Peyer's patch (tissue), 4 donors: Measurements from ENCODE around the gene SLC27A4. TPM values are rescaled to one million over a fixed set of nuclear protein-coding genes. Genes with fewer than 3 reads are reported as not detected.

Experiments
- DNase-seq, 3 donors: peaks; one replicate each; pipeline ENCODE4 v3.0.0-alpha.2; 2017 to 2019
- H3K27ac ChIP-seq, 4 donors: fragments of 200-600 bp; sonication (generic); one replicate each; pipeline ENCODE4 v1.5.1; 2016 to 2019
- H3K27me3 ChIP-seq, 2 donors: fragments of 200-600 bp; sonication (generic); one replicate each; pipeline ENCODE4 v1.5.1; 2019
- H3K36me3 ChIP-seq, 3 donors: fragments of 200-600 bp; sonication (generic); one replicate each; pipeline ENCODE4 v1.5.1; 2016 to 2019
- H3K4me1 ChIP-seq, 4 donors: fragments of 200-600 bp; sonication (generic); one replicate each; pipeline ENCODE4 v1.5.1; 2016 to 2019
- H3K4me3 ChIP-seq, 4 donors: fragments of 200-600 bp; sonication (generic); 1 replicate in 3 of 4; 2 replicates in 1 of 4; pipeline ENCODE4 v1.5.1; 2016 to 2019; ENCODE audit warnings: mild to moderate bottlenecking in 1 of 4
- H3K9me3 ChIP-seq, 4 donors: fragments of 200-600 bp; sonication (generic); one replicate each; pipeline ENCODE4 v1.5.1; 2016 to 2019; ENCODE audit warnings: mild to moderate bottlenecking in 1 of 4
- POLR2A ChIP-seq, 2 donors: fragments of 450-650 bp; IDR thresholded peaks; one replicate each; pipeline ENCODE4 v1.5.1; 2017; ENCODE audit warnings: antibody characterized with exemption in 2 of 2, mild to moderate bottlenecking in 2 of 2, moderate library complexity in 2 of 2
- total RNA-seq, 4 donors: library from RNA; depleted of rRNA; stranded (reverse); fragments of >200 nt; gene quantifications; one replicate each; pipeline ENCODE4 v1.1.0, GENCODE V29; 2016
- TF ChIP-seq, protein P1 (sequence below), 6 experiments: fragments of 450-650 bp in 4 of 6; fragments of 200-600 bp in 2 of 6; sonication (generic) in 1 of 6; IDR thresholded peaks; one replicate each; pipeline ENCODE4 v1.5.1; 2017 to 2019; ENCODE audit warnings: antibody characterized with exemption in 6 of 6, mild to moderate bottlenecking in 3 of 6, moderate library complexity in 1 of 6

The SLC27A4 gene
- total RNA-seq, 4 donors from 2014 or later: 28.1 to 312 (median 149) TPM

DNA sequence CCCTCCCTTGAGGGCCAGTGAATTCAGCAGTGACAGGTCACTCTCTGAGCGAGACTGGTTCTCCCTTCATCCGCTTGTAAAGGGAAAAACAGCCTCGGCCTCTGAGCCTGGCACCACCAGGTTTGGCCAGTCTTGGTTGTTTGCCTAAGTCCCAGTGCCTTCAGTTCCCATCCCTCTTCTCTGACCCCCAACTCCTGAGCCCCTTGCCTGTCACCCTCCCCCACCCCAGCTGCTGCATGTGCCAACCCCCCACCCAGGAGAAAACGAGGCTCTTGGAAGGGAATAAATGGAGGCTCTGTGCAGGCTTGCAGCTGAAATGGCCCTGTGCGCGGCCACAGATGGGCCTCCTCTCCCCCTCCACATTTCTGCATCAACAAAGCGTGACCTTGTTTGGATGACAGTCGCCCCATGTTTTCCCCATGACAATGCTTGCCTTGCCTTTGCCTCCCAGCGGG is 33.9 kb downstream of the SLC27A4 start:
- no peaks in the 10 kb centered on the region for H3K27me3 ChIP-seq
- peaks cover 0 to 27% (median 4%) of the 10 kb centered on the region in 4 donors for H3K4me1 ChIP-seq
- no peaks in the 10 kb centered on the region for H3K9me3 ChIP-seq
- H3K4me3 ChIP-seq: no peak overlapping the region
- DNase-seq: no peak
- H3K27ac ChIP-seq: no peak overlapping the region
- TF ChIP-seq POLR2A (IDR thresholded peaks at IDR 0.05): no peak
- peaks cover 0 to 16% (median 0%) of the 10 kb centered on the region in 3 donors for H3K36me3 ChIP-seq

DNA sequence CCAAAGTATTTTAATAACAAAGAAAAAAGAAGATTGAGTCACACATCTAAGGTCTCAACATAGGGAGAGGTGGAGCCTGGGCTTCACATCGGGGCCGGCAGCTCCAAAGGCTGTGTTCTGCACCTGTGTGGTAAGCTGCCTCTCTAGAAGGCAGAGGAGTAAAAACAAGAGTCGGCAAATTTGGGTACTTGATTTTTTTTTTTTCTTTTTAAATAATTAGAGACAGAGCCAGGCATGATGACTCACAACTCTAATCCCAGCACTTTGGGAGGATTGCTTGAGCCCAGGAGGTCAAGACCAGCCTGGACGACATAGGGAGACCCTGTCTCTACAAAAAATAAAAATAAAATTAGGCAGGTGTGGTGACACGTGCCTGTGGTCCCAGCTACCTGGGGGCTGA is 35.5 kb downstream of the SLC27A4 start:
- Histone ChIP-seq H3K36me3 (peaks cover 0 to 25% (median 0%) of the 10 kb centered on the region in 3 donors), H3K27me3 (no peaks in the 10 kb centered on the region), H3K27ac (no peak overlapping the region), H3K9me3 (no peaks in the 10 kb centered on the region), H3K4me1 (peaks cover 0 to 19% (median 4%) of the 10 kb centered on the region in 4 donors), H3K4me3 (no peak overlapping the region)
- no peak for TF ChIP-seq POLR2A (IDR thresholded peaks at IDR 0.05)
- TF ChIP-seq, protein P1, sequence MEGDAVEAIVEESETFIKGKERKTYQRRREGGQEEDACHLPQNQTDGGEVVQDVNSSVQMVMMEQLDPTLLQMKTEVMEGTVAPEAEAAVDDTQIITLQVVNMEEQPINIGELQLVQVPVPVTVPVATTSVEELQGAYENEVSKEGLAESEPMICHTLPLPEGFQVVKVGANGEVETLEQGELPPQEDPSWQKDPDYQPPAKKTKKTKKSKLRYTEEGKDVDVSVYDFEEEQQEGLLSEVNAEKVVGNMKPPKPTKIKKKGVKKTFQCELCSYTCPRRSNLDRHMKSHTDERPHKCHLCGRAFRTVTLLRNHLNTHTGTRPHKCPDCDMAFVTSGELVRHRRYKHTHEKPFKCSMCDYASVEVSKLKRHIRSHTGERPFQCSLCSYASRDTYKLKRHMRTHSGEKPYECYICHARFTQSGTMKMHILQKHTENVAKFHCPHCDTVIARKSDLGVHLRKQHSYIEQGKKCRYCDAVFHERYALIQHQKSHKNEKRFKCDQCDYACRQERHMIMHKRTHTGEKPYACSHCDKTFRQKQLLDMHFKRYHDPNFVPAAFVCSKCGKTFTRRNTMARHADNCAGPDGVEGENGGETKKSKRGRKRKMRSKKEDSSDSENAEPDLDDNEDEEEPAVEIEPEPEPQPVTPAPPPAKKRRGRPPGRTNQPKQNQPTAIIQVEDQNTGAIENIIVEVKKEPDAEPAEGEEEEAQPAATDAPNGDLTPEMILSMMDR (IDR thresholded peaks at IDR 0.05): no peak
- no peak for DNase-seq

DNA sequence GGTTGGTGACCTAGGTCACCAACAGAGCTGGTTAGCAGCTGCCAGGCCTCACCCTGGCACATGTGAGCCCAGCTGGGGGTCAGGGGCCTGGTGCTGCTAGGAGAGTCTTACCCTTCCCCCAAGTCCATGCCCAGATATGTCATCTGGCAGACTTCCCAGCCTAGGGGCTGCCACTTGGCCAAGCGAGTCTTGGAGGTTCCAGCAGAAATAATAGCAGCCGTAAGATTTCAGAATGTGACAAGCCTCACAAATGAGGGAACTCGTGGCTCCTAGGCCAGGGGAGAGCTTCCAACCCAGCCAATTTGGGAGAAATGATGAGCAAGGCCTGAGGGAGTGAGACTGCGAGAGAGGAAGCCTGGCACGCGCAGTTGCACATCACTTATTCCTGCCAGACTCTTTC is 41.9 kb downstream of the SLC27A4 start:
- Histone ChIP-seq H3K36me3 (peaks cover 0 to 67% (median 0%) of the 10 kb centered on the region in 3 donors), H3K27me3 (no peaks in the 10 kb centered on the region), H3K9me3 (no peaks in the 10 kb centered on the region), H3K27ac (no peak overlapping the region), H3K4me3 (no peak overlapping the region), H3K4me1 (no peaks in the 10 kb centered on the region)
- TF ChIP-seq, protein P1 (IDR thresholded peaks at IDR 0.05): no peak
- no peak for TF ChIP-seq POLR2A (IDR thresholded peaks at IDR 0.05)
- no peak for DNase-seq

DNA sequence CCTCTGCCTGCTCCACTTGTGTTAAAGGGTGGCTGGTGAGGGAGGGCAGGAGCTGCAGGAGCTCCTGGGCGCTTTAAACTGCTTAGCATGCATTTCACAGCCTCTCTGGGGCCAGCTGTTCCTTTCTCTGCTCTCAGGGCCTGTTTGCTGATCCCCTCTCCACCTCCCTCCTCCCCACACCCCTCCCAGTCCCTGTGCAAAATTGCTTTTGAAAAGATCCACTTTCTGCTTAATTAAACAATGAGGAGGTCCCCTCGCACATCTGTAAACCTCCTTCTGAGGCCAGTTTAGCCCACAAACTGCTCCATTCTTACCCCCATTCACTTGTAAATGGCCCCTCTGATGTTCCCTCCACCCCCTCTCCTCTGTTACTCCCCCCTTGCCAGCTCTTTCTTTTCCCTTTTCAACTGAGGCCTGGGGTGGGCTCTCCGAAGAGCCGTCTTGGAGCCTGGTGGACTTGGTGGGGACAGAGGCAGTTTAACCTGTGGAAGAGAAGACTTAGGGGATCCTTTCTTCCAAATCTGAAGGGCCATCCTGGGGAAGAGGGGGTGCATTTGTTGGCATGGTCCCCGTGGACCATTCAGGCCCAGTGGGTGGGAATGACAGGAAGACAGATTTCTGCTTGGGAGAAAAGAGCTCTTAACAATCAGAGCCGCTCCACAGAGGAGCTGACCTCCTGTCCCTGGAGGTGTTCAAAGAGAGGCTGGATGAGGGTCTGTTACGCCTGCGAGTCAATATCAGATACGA is 42.9 kb downstream of the SLC27A4 start:
- Histone ChIP-seq H3K4me1 (no peaks in the 10 kb centered on the region), H3K36me3 (peaks cover 0 to 70% (median 0%) of the 10 kb centered on the region in 3 donors), H3K9me3 (no peaks in the 10 kb centered on the region), H3K27me3 (no peaks in the 10 kb centered on the region), H3K27ac (no peak overlapping the region), H3K4me3 (no peak overlapping the region)
- no peak for DNase-seq
- TF ChIP-seq, protein P1 (IDR thresholded peaks at IDR 0.05): no peak
- no peak for TF ChIP-seq POLR2A (IDR thresholded peaks at IDR 0.05)

DNA sequence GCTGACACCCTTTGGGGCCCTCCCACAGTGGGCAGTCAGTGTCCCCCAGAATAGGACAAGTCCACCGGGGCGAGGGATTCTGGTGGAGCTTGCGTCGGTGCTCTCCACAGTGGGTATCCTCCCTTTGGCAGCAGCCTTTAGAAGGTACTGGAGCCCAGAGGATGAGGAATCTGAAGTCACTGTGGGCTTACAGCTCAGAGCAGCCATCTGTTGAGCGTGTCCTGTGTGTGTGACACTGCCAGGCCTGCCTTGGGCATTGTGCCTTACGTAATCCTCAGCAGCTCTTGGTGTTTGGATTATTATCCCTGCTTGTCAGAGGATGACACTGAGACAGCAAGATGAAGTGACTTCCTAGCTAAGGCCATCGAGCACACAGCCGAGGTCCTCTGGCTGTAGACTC is 43.5 kb downstream of the SLC27A4 start:
- TF ChIP-seq, protein P1 (IDR thresholded peaks at IDR 0.05): no peak
- TF ChIP-seq POLR2A (IDR thresholded peaks at IDR 0.05): no peak
- no peak for DNase-seq
- H3K27me3 ChIP-seq: no peaks in the 10 kb centered on the region
- H3K36me3 ChIP-seq: peaks cover 0 to 71% (median 0%) of the 10 kb centered on the region in 3 donors
- no peak overlapping the region for H3K4me3 ChIP-seq
- H3K27ac ChIP-seq: no peak overlapping the region
- H3K9me3 ChIP-seq: no peaks in the 10 kb centered on the region
- H3K4me1 ChIP-seq: no peaks in the 10 kb centered on the region

DNA sequence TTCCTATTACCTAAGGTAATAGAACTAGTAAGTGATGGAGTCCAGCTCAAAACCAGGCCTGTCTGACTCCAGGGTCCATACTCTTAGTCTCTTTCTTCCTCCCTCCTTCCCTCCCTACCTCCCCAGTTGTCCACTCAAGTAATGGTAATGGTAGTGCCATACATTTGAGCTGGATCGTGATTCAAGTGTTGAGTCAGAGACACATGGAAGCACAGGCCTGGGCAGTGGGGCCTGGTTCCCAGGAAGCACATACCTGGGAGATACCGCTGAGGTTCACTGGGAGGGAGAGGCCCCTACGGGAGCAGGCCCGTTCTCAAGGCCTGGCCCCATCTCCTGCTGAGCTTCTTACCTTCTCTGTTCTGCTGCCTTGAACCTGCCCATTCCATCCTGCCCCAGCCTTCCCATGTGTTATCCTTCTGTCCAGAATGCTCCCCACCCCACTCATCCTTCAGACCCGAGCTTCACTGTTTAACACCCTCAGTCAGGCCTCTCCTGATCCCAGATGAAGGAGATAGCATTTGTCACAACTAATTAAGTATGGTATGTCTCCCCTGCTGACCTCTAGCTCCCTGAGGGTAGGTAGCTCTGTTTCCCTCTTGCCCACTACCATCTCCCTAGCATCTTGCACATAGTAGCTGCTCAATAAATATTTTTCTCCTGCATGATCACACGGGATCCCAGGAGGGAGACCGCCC is 44.6 kb downstream of the SLC27A4 start:
- TF ChIP-seq, protein P1 (IDR thresholded peaks at IDR 0.05): no peak
- TF ChIP-seq POLR2A (IDR thresholded peaks at IDR 0.05): no peak
- no peak for DNase-seq
- Histone ChIP-seq H3K27ac (no peak overlapping the region), H3K27me3 (no peaks in the 10 kb centered on the region), H3K4me1 (no peaks in the 10 kb centered on the region), H3K36me3 (peaks cover 0 to 71% (median 0%) of the 10 kb centered on the region in 3 donors), H3K9me3 (no peaks in the 10 kb centered on the region), H3K4me3 (no peak overlapping the region)
